Measurements from ENCODE around the gene CELSR1. TPM values are rescaled to one million over a fixed set of nuclear protein-coding genes. Genes with fewer than 3 reads are reported as not detected.

The CELSR1 gene
- total RNA-seq, 1 experiment from 2014 or later: 19.6 TPM

DNA sequence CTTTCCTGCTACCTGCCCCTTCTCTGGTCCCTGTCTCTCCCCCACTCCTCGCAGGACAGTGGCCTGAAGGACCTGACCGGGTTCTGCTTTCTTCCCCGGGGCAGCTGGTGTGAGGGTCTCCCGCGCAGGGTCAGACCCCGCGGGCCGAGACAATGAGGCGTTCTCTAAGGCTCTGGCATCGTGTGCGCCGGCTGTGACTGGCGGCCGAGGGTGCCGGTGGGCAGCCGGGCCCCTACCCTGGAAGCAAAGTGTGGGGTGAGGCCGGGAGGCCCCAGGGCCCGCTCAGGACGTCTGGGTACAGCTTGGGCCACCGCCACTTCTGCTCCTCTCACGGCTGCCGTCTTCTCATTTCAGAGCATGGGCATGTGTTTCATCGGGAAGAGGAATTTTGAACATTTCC, 185.7 kb downstream of the CELSR1 start:
- ATAC-seq: no peak
- peaks cover 21% of the 10 kb centered on the region; the same call in 1 of the 2 replicates for H3K79me2 ChIP-seq (ENCODE audit: insufficient read depth, low read length)
- intact Hi-C loops (cut with micrococcal nuclease): no loop called here
- H3K4me3 ChIP-seq (replicated peaks in 1 of 2; ENCODE audit: low read depth in 1 of 2, low read length in 2 of 2): no peak overlapping the region
- POLR2A ChIA-PET: no interaction called here
- H4K20me1 ChIP-seq (ENCODE audit: insufficient read depth): peaks cover 6% of the 10 kb centered on the region; the same call in 1 of the 2 replicates
- BruUV-seq (replicated peaks): no TSS peak
- CTCF ChIA-PET: no interaction called here
- no peak overlapping the region for H3K9ac ChIP-seq (ENCODE audit: low read length)
- H3K36me3 ChIP-seq (ENCODE audit: control insufficient read depth in 1 of 2, insufficient read depth in 2 of 2, low read length in 2 of 2): peaks cover 39 to 52% of the 10 kb centered on the region in 2 experiments
- no peak for DNase-seq (ENCODE audit: low read depth, low spot score)
- H3K4me2 ChIP-seq (ENCODE audit: low read length): no peak overlapping the region
- no peaks in the 10 kb centered on the region for H3K27me3 ChIP-seq (ENCODE audit: insufficient read depth, low read length)
- H3K4me1 ChIP-seq (ENCODE audit: control insufficient read depth in 1 of 2, insufficient read depth in 2 of 2, low read length in 2 of 2): peaks cover 13 to 14% of the 10 kb centered on the region in 2 experiments
- no peaks in the 10 kb centered on the region for H3K9me3 ChIP-seq (ENCODE audit: control insufficient read depth in 1 of 2, insufficient read depth in 1 of 2, low read depth in 1 of 2, low read length in 2 of 2)
- RAD21 ChIA-PET (ENCODE audit: low non-redundant PET in 1 of 2, low total read pairs in 2 of 2, uncharacterized antibody in 2 of 2, unreplicated experiment in 2 of 2): no interaction called here
- H3K27ac ChIP-seq (ENCODE audit: low read depth, low read length): no peak overlapping the region
- no peak for TF ChIP-seq CBX3 (IDR thresholded peaks at IDR 0.05; ENCODE audit: low read depth)
- TF ChIP-seq EZH2 (IDR thresholded peaks at IDR 0.05): no peak
- TF ChIP-seq POLR2AphosphoS5 (IDR thresholded peaks at IDR 0.05; ENCODE audit: low read depth, low read length): no peak
- no peak for TF ChIP-seq SRF (IDR thresholded peaks at IDR 0.05; ENCODE audit: low read depth)
- TF ChIP-seq, protein P1, sequence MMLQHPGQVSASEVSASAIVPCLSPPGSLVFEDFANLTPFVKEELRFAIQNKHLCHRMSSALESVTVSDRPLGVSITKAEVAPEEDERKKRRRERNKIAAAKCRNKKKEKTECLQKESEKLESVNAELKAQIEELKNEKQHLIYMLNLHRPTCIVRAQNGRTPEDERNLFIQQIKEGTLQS (IDR thresholded peaks at IDR 0.05): no peak
- TF ChIP-seq, protein P2, sequence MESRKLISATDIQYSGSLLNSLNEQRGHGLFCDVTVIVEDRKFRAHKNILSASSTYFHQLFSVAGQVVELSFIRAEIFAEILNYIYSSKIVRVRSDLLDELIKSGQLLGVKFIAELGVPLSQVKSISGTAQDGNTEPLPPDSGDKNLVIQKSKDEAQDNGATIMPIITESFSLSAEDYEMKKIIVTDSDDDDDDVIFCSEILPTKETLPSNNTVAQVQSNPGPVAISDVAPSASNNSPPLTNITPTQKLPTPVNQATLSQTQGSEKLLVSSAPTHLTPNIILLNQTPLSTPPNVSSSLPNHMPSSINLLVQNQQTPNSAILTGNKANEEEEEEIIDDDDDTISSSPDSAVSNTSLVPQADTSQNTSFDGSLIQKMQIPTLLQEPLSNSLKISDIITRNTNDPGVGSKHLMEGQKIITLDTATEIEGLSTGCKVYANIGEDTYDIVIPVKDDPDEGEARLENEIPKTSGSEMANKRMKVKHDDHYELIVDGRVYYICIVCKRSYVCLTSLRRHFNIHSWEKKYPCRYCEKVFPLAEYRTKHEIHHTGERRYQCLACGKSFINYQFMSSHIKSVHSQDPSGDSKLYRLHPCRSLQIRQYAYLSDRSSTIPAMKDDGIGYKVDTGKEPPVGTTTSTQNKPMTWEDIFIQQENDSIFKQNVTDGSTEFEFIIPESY (IDR thresholded peaks at IDR 0.05; ENCODE audit: extremely low read depth, insufficient replicate concordance, low read length): no peak
- no peak for TF ChIP-seq YY1 (IDR thresholded peaks at IDR 0.05; ENCODE audit: extremely low read depth, insufficient replicate concordance, low read depth, low read length)
- no peak for TF ChIP-seq SIN3A (IDR thresholded peaks at IDR 0.05; ENCODE audit: low read depth)
- no peak for TF ChIP-seq ZNF274 (IDR thresholded peaks at IDR 0.05; ENCODE audit: low read depth, low read length)
- no peak for TF ChIP-seq RAD21 (IDR thresholded peaks at IDR 0.05; ENCODE audit: low read depth)
- TF ChIP-seq, protein P3, sequence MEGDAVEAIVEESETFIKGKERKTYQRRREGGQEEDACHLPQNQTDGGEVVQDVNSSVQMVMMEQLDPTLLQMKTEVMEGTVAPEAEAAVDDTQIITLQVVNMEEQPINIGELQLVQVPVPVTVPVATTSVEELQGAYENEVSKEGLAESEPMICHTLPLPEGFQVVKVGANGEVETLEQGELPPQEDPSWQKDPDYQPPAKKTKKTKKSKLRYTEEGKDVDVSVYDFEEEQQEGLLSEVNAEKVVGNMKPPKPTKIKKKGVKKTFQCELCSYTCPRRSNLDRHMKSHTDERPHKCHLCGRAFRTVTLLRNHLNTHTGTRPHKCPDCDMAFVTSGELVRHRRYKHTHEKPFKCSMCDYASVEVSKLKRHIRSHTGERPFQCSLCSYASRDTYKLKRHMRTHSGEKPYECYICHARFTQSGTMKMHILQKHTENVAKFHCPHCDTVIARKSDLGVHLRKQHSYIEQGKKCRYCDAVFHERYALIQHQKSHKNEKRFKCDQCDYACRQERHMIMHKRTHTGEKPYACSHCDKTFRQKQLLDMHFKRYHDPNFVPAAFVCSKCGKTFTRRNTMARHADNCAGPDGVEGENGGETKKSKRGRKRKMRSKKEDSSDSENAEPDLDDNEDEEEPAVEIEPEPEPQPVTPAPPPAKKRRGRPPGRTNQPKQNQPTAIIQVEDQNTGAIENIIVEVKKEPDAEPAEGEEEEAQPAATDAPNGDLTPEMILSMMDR (IDR thresholded peaks at IDR 0.05 in 2 of 3, conservative IDR thresholded peaks at IDR 0.05 in 1 of 3; ENCODE audit: borderline replicate concordance in 1 of 3, insufficient read depth in 1 of 3, low read depth in 2 of 3, low read length in 2 of 3): no peak
- TF ChIP-seq JUND (IDR thresholded peaks at IDR 0.05): no peak
- TF ChIP-seq, protein P4, sequence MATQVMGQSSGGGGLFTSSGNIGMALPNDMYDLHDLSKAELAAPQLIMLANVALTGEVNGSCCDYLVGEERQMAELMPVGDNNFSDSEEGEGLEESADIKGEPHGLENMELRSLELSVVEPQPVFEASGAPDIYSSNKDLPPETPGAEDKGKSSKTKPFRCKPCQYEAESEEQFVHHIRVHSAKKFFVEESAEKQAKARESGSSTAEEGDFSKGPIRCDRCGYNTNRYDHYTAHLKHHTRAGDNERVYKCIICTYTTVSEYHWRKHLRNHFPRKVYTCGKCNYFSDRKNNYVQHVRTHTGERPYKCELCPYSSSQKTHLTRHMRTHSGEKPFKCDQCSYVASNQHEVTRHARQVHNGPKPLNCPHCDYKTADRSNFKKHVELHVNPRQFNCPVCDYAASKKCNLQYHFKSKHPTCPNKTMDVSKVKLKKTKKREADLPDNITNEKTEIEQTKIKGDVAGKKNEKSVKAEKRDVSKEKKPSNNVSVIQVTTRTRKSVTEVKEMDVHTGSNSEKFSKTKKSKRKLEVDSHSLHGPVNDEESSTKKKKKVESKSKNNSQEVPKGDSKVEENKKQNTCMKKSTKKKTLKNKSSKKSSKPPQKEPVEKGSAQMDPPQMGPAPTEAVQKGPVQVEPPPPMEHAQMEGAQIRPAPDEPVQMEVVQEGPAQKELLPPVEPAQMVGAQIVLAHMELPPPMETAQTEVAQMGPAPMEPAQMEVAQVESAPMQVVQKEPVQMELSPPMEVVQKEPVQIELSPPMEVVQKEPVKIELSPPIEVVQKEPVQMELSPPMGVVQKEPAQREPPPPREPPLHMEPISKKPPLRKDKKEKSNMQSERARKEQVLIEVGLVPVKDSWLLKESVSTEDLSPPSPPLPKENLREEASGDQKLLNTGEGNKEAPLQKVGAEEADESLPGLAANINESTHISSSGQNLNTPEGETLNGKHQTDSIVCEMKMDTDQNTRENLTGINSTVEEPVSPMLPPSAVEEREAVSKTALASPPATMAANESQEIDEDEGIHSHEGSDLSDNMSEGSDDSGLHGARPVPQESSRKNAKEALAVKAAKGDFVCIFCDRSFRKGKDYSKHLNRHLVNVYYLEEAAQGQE (IDR thresholded peaks at IDR 0.05; ENCODE audit: low read depth): no peak
- no peak for TF ChIP-seq TCF7L2 (IDR thresholded peaks at IDR 0.05; ENCODE audit: borderline replicate concordance, extremely low read depth, insufficient read depth, insufficient read length)
- no peak for TF ChIP-seq SP1 (IDR thresholded peaks at IDR 0.05; ENCODE audit: low read depth)
- TF ChIP-seq ELF1 (IDR thresholded peaks at IDR 0.05; ENCODE audit: borderline replicate concordance, low read depth): no peak
- H3K9me2 ChIP-seq (ENCODE audit: insufficient read depth): no peaks in the 10 kb centered on the region
- no peak overlapping the region for H2AFZ ChIP-seq (ENCODE audit: low read depth, low read length, poor library complexity, severe bottlenecking)
